Measurements from ENCODE around the gene LPIN2.
"Not testable (repeated sequence)": the region's sequence is repeated elsewhere in the genome, so short reads cannot be mapped to it uniquely, and the experiment has no call there.

Gene LPIN2

GRCh38 chr18:3005462-3005861 lies 7.5 kb downstream of the LPIN2 start:
- no peak for DNase-seq

DNA sequence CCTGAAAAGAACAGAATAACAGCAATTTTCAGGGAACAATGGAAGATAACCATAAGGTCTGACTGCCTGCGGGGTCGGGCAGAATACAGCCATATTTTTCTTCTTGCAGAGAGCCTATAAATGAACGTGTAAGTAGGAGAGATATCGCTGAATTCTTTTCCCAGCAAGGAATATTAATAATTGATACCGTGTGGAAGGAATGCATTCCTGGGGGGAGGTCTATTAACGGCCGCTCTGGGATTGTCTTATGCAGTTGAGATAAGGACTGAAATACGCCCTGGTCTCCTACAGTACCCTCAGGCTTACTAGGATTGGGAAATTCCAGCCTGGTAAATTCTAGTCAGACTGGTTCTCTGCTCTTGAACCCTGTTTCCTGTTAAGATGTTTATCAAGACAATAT lies 9.2 kb downstream of the LPIN2 start:
- DNase-seq = not testable (repeated sequence)

DNA sequence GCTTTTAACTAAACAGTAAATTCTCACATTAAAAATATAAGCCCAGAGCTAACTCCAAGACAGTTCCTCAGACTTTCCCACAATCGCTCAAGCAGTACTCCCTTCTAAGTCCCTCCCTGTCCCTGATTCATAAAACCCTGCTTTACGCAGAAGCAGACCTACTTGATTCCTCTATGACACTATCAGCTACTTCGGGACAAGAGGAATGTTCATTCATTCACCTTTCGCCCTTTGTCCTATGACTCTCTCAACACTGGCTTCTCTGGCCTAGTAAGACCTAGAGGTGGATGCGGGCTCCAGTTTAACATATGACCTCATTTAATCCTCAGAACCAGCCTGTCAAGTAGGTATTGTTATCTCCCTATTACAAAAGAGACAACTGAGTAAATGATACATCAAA lies 10.2 kb downstream of the LPIN2 start:
- no peak for DNase-seq

- no peak for DNase-seq
Observed at GRCh38 chr18:2998644-2999043, 14.3 kb downstream of the LPIN2 start.

- DNase-seq = no peak
Observed at GRCh38 chr18:2997846-2998564, 14.9 kb downstream of the LPIN2 start.

DNA sequence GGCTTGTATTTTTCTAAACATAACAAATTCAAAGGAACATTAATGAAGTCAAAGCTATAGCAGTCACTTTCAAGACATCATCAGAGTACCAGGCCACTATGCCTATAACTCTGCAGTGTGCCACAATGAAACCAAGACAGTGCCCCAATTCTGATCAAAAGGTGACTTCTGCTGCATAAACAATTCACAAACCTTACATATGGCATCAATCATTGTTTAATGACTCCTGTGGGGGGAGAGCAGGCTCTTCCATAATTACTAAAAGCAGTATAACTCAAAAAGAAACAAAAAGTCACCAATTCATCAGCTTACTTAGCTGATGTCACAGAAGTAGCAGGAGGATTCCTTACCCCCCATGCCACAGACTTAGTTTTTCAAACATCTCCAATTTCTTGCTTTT lies 15.5 kb downstream of the LPIN2 start:
- DNase-seq = no peak

- DNase-seq = no peak
Observed at GRCh38 chr18:2994603-2995432, 18.1 kb downstream of the LPIN2 start.

DNA sequence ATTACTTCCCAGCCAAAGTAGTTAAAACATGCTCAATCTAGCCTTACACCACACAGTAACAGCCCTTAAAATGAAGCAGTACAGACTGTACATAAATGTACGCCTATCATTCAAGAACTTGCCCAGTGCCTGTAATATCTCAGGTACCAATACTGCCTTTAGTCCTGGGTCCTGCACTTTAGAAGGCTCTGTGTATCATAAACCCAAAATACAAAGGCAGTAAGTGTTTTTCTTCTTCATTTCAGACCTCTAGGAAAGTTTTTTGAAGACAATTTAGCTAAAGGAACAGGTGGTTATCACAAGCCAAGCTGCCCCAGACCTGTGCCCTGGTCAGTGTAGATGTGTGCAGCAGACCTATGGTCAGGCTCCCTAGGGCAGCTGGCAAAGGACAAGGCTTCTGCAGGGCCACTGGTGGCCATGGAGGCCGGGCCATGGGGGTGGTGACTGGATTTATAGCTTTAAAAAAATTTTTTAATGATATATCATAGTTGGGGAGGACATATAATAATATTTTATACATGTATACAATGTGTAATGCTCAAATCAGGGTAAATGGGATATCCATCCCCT lies 18.8 kb downstream of the LPIN2 start:
- no peak for DNase-seq

DNA sequence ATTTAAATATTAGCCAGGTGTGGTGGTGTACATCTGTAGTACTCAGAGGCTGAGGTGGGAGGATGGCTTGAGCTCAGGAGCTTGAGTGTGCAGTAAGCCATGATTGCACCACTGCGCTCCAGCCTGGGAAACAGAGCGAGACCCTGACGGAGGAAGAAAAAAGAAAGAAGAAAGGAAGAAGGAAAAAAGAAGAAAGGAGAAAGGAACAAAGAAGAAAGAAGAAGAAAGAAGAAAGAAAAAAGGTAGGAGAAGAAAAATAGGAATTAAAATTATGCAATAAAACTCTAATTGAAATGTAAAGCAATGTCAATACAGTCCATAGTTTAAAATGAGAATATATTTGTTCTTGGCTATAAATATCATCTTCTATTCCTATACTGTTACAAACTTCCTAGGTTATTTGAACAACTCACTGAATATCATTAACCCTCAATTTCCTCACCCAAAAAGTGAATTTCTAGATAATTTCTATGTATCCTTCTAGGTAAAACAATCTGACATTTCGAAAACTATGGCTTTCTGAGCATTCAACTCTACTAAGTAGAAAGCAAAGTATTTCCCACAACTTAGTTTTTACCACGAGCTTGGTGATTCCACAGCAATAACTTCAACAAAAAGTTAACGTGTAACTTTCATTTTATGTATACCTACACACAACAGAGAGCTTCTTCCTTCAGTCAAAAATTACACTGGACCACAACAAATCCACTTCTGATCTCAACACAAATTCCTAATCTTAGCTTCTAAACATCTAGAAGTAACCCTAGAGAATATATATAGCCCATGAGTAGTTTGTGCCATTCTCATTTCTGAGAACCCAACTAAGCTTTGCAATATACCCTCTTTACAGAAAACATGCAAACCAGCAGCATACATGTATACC lies 19.7 kb downstream of the LPIN2 start:
- no peak for DNase-seq

- DNase-seq = no peak
Observed at GRCh38 chr18:2990956-2991640, 21.8 kb downstream of the LPIN2 start.

- DNase-seq = no peak
Observed at GRCh38 chr18:2987876-2988790, 24.8 kb downstream of the LPIN2 start.

GRCh38 chr18:2986150-2986865 lies 26.6 kb downstream of the LPIN2 start:
- no peak for DNase-seq

- no peak for DNase-seq
Observed at GRCh38 chr18:2985628-2986027, 27.3 kb downstream of the LPIN2 start.

DNA sequence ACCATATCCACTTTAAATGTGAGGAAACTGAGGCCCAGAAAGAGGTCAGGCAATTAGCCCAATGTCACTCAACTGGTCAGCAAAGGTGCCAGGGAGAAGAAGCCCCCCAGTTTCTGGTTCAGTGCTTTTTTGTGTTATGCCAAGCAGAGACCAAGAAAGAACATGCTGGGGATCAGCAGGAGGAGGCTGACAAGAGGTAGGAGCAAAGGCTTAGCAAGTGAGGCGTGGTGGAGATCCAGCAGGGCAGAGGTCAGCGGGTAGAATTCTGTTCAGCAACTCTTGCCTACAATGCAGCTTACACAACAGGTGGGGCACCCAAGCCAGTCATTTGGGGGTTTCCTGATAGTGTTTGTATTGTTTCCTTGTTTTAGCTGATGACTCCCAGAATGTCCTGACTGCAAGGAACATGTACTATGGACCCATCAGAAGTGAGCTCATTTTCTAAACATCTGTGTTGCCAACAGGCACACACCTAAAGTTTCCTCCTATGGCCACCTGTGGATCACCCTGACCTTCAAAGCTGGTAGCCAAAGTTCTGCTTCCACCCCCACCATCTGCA lies 28.2 kb downstream of the LPIN2 start:
- DNase-seq = no peak

GRCh38 chr18:2984091-2984490 lies 28.9 kb downstream of the LPIN2 start:
- DNase-seq = no peak

- no peak for DNase-seq
Observed at GRCh38 chr18:2983296-2983695, 29.6 kb downstream of the LPIN2 start.

- DNase-seq = no peak
Observed at GRCh38 chr18:2982452-2983269, 30.3 kb downstream of the LPIN2 start.

DNA sequence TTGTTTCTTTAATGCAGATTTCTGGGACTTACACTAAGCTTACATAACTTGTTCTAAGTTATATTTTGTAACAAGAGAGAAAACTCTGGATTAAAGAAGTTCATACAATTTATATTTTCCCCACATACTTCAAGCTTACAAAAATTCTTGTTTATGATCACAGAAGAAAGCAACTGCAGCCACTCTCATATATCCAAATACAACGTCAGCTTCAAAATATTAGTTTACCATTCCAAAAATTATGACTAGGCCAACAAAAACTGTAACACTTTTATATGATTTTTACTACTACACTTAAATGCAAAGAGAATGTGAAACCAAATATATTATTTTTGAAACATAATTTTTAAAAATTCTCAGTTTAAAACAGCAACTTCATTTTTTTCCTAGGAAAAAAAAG lies 30.9 kb downstream of the LPIN2 start:
- DNase-seq = no peak

DNA sequence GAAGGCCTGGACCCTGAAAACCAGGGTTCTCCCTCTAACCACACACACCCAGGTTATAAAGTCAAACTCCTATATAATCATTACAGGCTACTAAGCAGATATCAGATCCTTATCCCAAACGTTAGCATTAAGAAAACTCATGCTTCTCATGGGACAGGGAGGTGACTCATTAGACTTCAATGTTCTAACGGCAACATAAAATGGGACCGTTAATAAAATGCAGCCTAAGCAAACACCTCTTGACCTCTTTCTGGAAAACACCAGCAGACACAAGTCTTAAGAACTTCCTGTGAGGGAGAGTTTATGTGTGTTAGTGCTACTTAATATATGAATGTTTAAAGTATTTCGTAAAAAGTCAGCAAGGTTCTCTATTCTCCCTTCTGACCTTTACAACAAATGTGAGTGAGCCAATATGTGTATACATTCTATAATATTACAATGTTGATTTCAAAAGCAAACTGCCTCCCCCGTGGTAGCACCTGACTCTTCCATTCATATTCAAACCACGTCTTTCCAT lies 31.7 kb downstream of the LPIN2 start:
- no peak for DNase-seq
